GM12873 (cell line): Measurements from ENCODE around the gene SOAT1.

Source experiments
- CTCF ChIP-seq: IDR thresholded peaks from 2 replicates; pipeline ENCODE4 v1.5.1; 2012; ENCODE audit warnings: low read depth, mild to moderate bottlenecking, moderate library complexity, low read length, control low read depth; ENCODE audit not compliant: insufficient read depth; ENCODE audit errors: missing control alignments

Gene SOAT1

GRCh38 chr1:179293340-179294327, at the start of gene SOAT1:
Gene SOAT1 (plus strand): TSS chr1:179293797. CDS start chr1:179302685, 8,888 bp downstream.
- peak; percentile 22 for TF ChIP-seq CTCF

- no peak for TF ChIP-seq CTCF
Observed at GRCh38 chr1:179247923-179248322, 45.7 kb upstream of the SOAT1 start.

- TF ChIP-seq CTCF = peak; percentile 32
Observed at GRCh38 chr1:179251675-179252074, 41.9 kb upstream of the SOAT1 start.

- TF ChIP-seq CTCF = no peak
Observed at GRCh38 chr1:179252606-179253005, 41.0 kb upstream of the SOAT1 start.

GRCh38 chr1:179253286-179253972, 40.2 kb upstream of the SOAT1 start:
- TF ChIP-seq CTCF = no peak

- no peak for TF ChIP-seq CTCF
Observed at GRCh38 chr1:179262183-179262582, 31.4 kb upstream of the SOAT1 start.

GRCh38 chr1:179263121-179263520, 30.5 kb upstream of the SOAT1 start:
- no peak for TF ChIP-seq CTCF
